ENCODE measurements around the gene PTH.

Gene PTH
- total RNA-seq, result 0 to 0.55 (median 0) reads per million in 17 experiments

- DNase-seq, result no peak
Observed at GRCh38 chr11:13495929-13496328, at the start of gene PTH. Gene PTH (minus strand): TSS chr11:13495997. CDS start chr11:13492855, 3,142 bp downstream.

- no peak for DNase-seq
Observed at GRCh38 chr11:13538044-13538443, 42.2 kb upstream of the PTH start.

GRCh38 chr11:13535819-13536218 is 40.0 kb upstream of the PTH start:
- no peak for DNase-seq

- no peak for DNase-seq
Observed at GRCh38 chr11:13534358-13534757, 38.6 kb upstream of the PTH start.

- DNase-seq, result no peak
Observed at GRCh38 chr11:13525257-13525656, 29.5 kb upstream of the PTH start.

GRCh38 chr11:13503393-13503792 is 7.6 kb upstream of the PTH start:
- no peak for DNase-seq

- DNase-seq, result no peak
Observed at GRCh38 chr11:13502492-13502891, 6.7 kb upstream of the PTH start.

GRCh38 chr11:13494051-13494450 is 1.7 kb downstream of the PTH start:
- no peak for DNase-seq

GRCh38 chr11:13487661-13488030 is 8.2 kb downstream of the PTH start:
- peak in 3 of 4 experiments; percentile 10 to 26 (median 18) for DNase-seq

GRCh38 chr11:13486926-13487660 is 8.7 kb downstream of the PTH start:
- DNase-seq, result peak; percentile 55 to 85 (median 61)

GRCh38 chr11:13480198-13480597 is 15.6 kb downstream of the PTH start:
- DNase-seq, result no peak

- no peak for DNase-seq
Observed at GRCh38 chr11:13479688-13480087, 16.1 kb downstream of the PTH start.

- DNase-seq, result no peak
Observed at GRCh38 chr11:13475091-13475490, 20.7 kb downstream of the PTH start.

- DNase-seq, result no peak
Observed at GRCh38 chr11:13473013-13473722, 22.6 kb downstream of the PTH start.

GRCh38 chr11:13468750-13469149 is 27.0 kb downstream of the PTH start:
- no peak for DNase-seq

GRCh38 chr11:13465909-13466371 is 29.9 kb downstream of the PTH start:
- DNase-seq, result peak; percentile 27 to 58 (median 41)

- peak; percentile 8 to 54 (median 28) for DNase-seq
Observed at GRCh38 chr11:13463779-13464290, 32.0 kb downstream of the PTH start.

GRCh38 chr11:13462901-13463778 is 32.7 kb downstream of the PTH start, which contains the start of gene BTBD10:
Gene BTBD10 (minus strand): TSS chr11:13463222. CDS start chr11:13445124, 18,098 bp downstream.
- DNase-seq, result peak; percentile 97 to 99 (median 98)

- DNase-seq, result peak; percentile 44 to 72 (median 63)
Observed at GRCh38 chr11:13462311-13462900, 33.4 kb downstream of the PTH start.

- DNase-seq, result no peak
Observed at GRCh38 chr11:13461291-13461690, 34.5 kb downstream of the PTH start.

GRCh38 chr11:13450832-13451397 is 44.9 kb downstream of the PTH start:
- DNase-seq, result no peak

- DNase-seq, result no peak
Observed at GRCh38 chr11:13449522-13449921, 46.3 kb downstream of the PTH start.

Data from suppressor macrophage (primary cell).